RPMI8226 (cell line): ENCODE measurements around the gene SLC29A2.
A peak's percentile ranks its signal among the peaks of the same experiment; 100 is the strongest.

ENCODE experiments used
- DNase-seq: peaks from one replicate; pipeline ENCODE4 v3.0.0-alpha.2; 2015

SLC29A2 gene

GRCh38 chr11:66346476-66347424 is 24.8 kb downstream of the SLC29A2 start:
- peak; percentile 26 for DNase-seq

- DNase-seq, result no peak
Observed at GRCh38 chr11:66345316-66345649, 26.3 kb downstream of the SLC29A2 start.

- peak; percentile 100 for DNase-seq
Observed at GRCh38 chr11:66344550-66345315, 26.8 kb downstream of the SLC29A2 start, which contains the start of gene BRMS1. Gene BRMS1 (minus strand): TSS chr11:66345104. CDS start chr11:66342234, 2,870 bp downstream.

- no peak for DNase-seq
Observed at GRCh38 chr11:66343176-66343575, 28.4 kb downstream of the SLC29A2 start.

GRCh38 chr11:66341502-66342126 is 29.9 kb downstream of the SLC29A2 start:
- no peak for DNase-seq

- no peak for DNase-seq
Observed at GRCh38 chr11:66340596-66341501, 30.7 kb downstream of the SLC29A2 start.

- no peak for DNase-seq
Observed at GRCh38 chr11:66339686-66340483, 31.7 kb downstream of the SLC29A2 start.

GRCh38 chr11:66339162-66339675 is 32.3 kb downstream of the SLC29A2 start:
- no peak for DNase-seq

GRCh38 chr11:66338276-66339161 is 33.0 kb downstream of the SLC29A2 start:
- no peak for DNase-seq

- DNase-seq, result no peak
Observed at GRCh38 chr11:66337103-66337899, 34.3 kb downstream of the SLC29A2 start.

- no peak for DNase-seq
Observed at GRCh38 chr11:66336234-66337102, 35.1 kb downstream of the SLC29A2 start, which contains the start of gene RIN1. Gene RIN1 (minus strand): TSS chr11:66336434. CDS start chr11:66336402, 32 bp downstream.

GRCh38 chr11:66335531-66336233 is 35.9 kb downstream of the SLC29A2 start:
- no peak for DNase-seq

- no peak for DNase-seq
Observed at GRCh38 chr11:66334605-66335442, 36.7 kb downstream of the SLC29A2 start.

- no peak for DNase-seq
Observed at GRCh38 chr11:66333896-66334604, 37.5 kb downstream of the SLC29A2 start.

GRCh38 chr11:66333220-66333877 is 38.2 kb downstream of the SLC29A2 start:
- no peak for DNase-seq
